HEK293 (cell line): ENCODE measurements around the gene WWOX.

ENCODE experiments used
- CTCF ChIA-PET: fragments of 350-600 bp; formaldehyde crosslinking; extraction: SDS; loops from one replicate; lab custom pipeline; 2021; ENCODE audit warnings: antibody characterized with exemption; lab: Yijun Ruan, JAX
- POLR2A ChIA-PET: fragments of 300-600 bp; formaldehyde crosslinking; extraction: SDS; loops from one replicate; lab custom pipeline; 2020; ENCODE audit warnings: antibody characterized with exemption, inconsistent platforms; lab: Yijun Ruan, JAX
- H3K27ac ChIP-seq: fragments of 200-500 bp; sonication (Bioruptor generic); 2 replicates; pipeline ENCODE4 v1.5.1; 2014; ENCODE audit warnings: low read depth, low read length, control low read depth, inconsistent platforms; ENCODE audit errors: extremely low read depth
- H3K36me3 ChIP-seq, 2 experiments: fragments of 200-500 bp in 1 of 2; sonication (Bioruptor generic) in 1 of 2; 1 replicate in 1 of 2; 2 replicates in 1 of 2; pipeline ENCODE4 v1.5.1; 2014 to 2017; ENCODE audit warnings: inconsistent platforms in 2 of 2, low read length in 2 of 2; ENCODE audit not compliant: control insufficient read depth in 2 of 2, insufficient read depth in 1 of 2
- H3K4me1 ChIP-seq: fragments of 200-500 bp; sonication (Bioruptor generic); 2 replicates; pipeline ENCODE4 v1.5.1; 2014; ENCODE audit warnings: mild to moderate bottlenecking, low read length, inconsistent platforms; ENCODE audit not compliant: control insufficient read depth, insufficient read depth
- H3K4me3 ChIP-seq: 2 replicates; pipeline ENCODE4 v1.5.1; 2011; ENCODE audit warnings: low read depth, mild to moderate bottlenecking, control low read depth, low read length, moderate library complexity
- H3K9me3 ChIP-seq: fragments of 200-500 bp; sonication (Bioruptor generic); 2 replicates; pipeline ENCODE4 v1.5.1; 2014; ENCODE audit warnings: low read depth, low read length, inconsistent platforms; ENCODE audit not compliant: control insufficient read depth, insufficient read depth
- IKZF3 ChIP-seq: fragments of 450-650 bp; IDR thresholded peaks from 2 replicates; pipeline ENCODE4 v1.5.0; 2018; ENCODE audit warnings: missing biosample characterization, mild to moderate bottlenecking, missing genetic modification characterization, moderate library complexity
- KLF9 ChIP-seq: fragments of 450-650 bp; formaldehyde crosslinking; IDR thresholded peaks from 2 replicates; pipeline ENCODE4 v1.5.1; 2016; ENCODE audit warnings: missing biosample characterization, missing genetic modification characterization, low read depth
- MZF1 ChIP-seq: fragments of 450-650 bp; formaldehyde crosslinking; IDR thresholded peaks from 2 replicates; pipeline ENCODE4 v1.5.1; 2017; ENCODE audit warnings: missing biosample characterization, missing genetic modification characterization, borderline replicate concordance
- PRDM1 ChIP-seq: fragments of 450-650 bp; formaldehyde crosslinking; IDR thresholded peaks from 2 replicates; pipeline ENCODE4; 2016; ENCODE audit warnings: missing biosample characterization, missing genetic modification characterization
- PRDM10 ChIP-seq: fragments of 450-650 bp; formaldehyde crosslinking; IDR thresholded peaks from 2 replicates; pipeline ENCODE4 v1.5.1; 2016; ENCODE audit warnings: missing biosample characterization, missing genetic modification characterization
- SALL2 ChIP-seq: fragments of 450-650 bp; formaldehyde crosslinking; IDR thresholded peaks from 2 replicates; pipeline ENCODE4 v1.5.0; 2017; ENCODE audit warnings: missing biosample characterization, mild to moderate bottlenecking, missing genetic modification characterization, borderline replicate concordance
- ZBTB26 ChIP-seq: fragments of 450-650 bp; formaldehyde crosslinking; optimal IDR thresholded peaks from 2 replicates; pipeline ENCODE3; 2016; ENCODE audit warnings: missing biosample characterization, mild to moderate bottlenecking, missing genetic modification characterization
- ZFHX2 ChIP-seq: fragments of 450-650 bp; formaldehyde crosslinking; conservative IDR thresholded peaks from 2 replicates; pipeline ENCODE4 v1.5.1; 2016; ENCODE audit warnings: missing biosample characterization, missing genetic modification characterization
- ZNF132 ChIP-seq: fragments of 450-650 bp; formaldehyde crosslinking; IDR thresholded peaks from 2 replicates; pipeline ENCODE4 v1.5.1; 2017; ENCODE audit warnings: missing biosample characterization, missing genetic modification characterization, borderline replicate concordance
- ZNF146 ChIP-seq: fragments of 450-650 bp; formaldehyde crosslinking; IDR thresholded peaks from 2 replicates; pipeline ENCODE4 v1.5.1; 2016; ENCODE audit warnings: missing biosample characterization, missing genetic modification characterization
- ZNF157 ChIP-seq: fragments of 450-650 bp; formaldehyde crosslinking; IDR thresholded peaks from 2 replicates; pipeline ENCODE4 v1.5.1; 2016; ENCODE audit warnings: missing biosample characterization, missing genetic modification characterization
- ZNF16 ChIP-seq: fragments of 450-650 bp; formaldehyde crosslinking; IDR thresholded peaks from 2 replicates; pipeline ENCODE4 v1.5.1; 2016; ENCODE audit warnings: low read depth, missing biosample characterization, missing genetic modification characterization
- ZNF18 ChIP-seq: fragments of 450-650 bp; formaldehyde crosslinking; IDR thresholded peaks from 2 replicates; pipeline ENCODE4 v1.5.1; 2016; ENCODE audit warnings: missing biosample characterization, missing genetic modification characterization
- ZNF184 ChIP-seq: fragments of 450-650 bp; IDR thresholded peaks from 2 replicates; pipeline ENCODE4 v1.5.1; 2018; ENCODE audit warnings: missing biosample characterization, mild to moderate bottlenecking, missing genetic modification characterization
- ZNF211 ChIP-seq: fragments of 450-650 bp; formaldehyde crosslinking; IDR thresholded peaks from 2 replicates; pipeline ENCODE4 v1.5.1; 2016; ENCODE audit warnings: low read depth, missing biosample characterization, missing genetic modification characterization
- ZNF350 ChIP-seq: fragments of 450-650 bp; formaldehyde crosslinking; IDR thresholded peaks from 2 replicates; pipeline ENCODE4 v1.5.0; 2017; ENCODE audit warnings: missing biosample characterization, mild to moderate bottlenecking, missing genetic modification characterization
- ZNF366 ChIP-seq: fragments of 450-650 bp; formaldehyde crosslinking; conservative IDR thresholded peaks from 2 replicates; pipeline ENCODE4 v1.5.1; 2016; ENCODE audit warnings: missing biosample characterization, missing genetic modification characterization
- ZNF560 ChIP-seq: fragments of 450-650 bp; formaldehyde crosslinking; IDR thresholded peaks from 2 replicates; pipeline ENCODE4 v1.5.1; 2017; ENCODE audit warnings: missing biosample characterization, missing genetic modification characterization, borderline replicate concordance
- ZNF580 ChIP-seq: fragments of 450-650 bp; formaldehyde crosslinking; IDR thresholded peaks from 2 replicates; pipeline ENCODE4 v1.5.1; 2016; ENCODE audit warnings: missing biosample characterization, missing genetic modification characterization
- ZNF645 ChIP-seq: fragments of 450-650 bp; formaldehyde crosslinking; IDR thresholded peaks from 2 replicates; pipeline ENCODE4; 2016; ENCODE audit warnings: missing biosample characterization, missing genetic modification characterization
- ZNF658 ChIP-seq: fragments of 450-650 bp; formaldehyde crosslinking; IDR thresholded peaks from 2 replicates; pipeline ENCODE4; 2016; ENCODE audit warnings: missing biosample characterization, missing genetic modification characterization
- ZNF76 ChIP-seq: fragments of 450-650 bp; formaldehyde crosslinking; IDR thresholded peaks from 2 replicates; pipeline ENCODE4; 2016; ENCODE audit warnings: low read depth, missing biosample characterization, missing genetic modification characterization, borderline replicate concordance
- ZNF785 ChIP-seq: fragments of 450-650 bp; formaldehyde crosslinking; IDR thresholded peaks from 2 replicates; pipeline ENCODE4 v1.5.1; 2016; ENCODE audit warnings: missing biosample characterization, missing genetic modification characterization
- ZNF830 ChIP-seq: fragments of 450-650 bp; IDR thresholded peaks from 2 replicates; pipeline ENCODE4 v1.5.0; 2018; ENCODE audit warnings: missing biosample characterization, missing genetic modification characterization, low read depth, mild to moderate bottlenecking, moderate library complexity
- ZSCAN18 ChIP-seq: fragments of 450-650 bp; formaldehyde crosslinking; IDR thresholded peaks from 2 replicates; pipeline ENCODE4 v1.5.1; 2016; ENCODE audit warnings: missing biosample characterization, missing genetic modification characterization

Gene WWOX

GRCh38 chr16:78750611-78751010 lies 651.2 kb downstream of the WWOX start:
- CTCF ChIA-PET: no interaction called here
- peaks cover 16% of the 10 kb centered on the region for H3K4me1 ChIP-seq
- TF ChIP-seq ZNF16 (no peak), ZNF560 (tag by site-specific recombination) (no peak), ZFHX2 (no peak), ZNF146 (tag by site-specific recombination) (peak; percentile 90), ZNF76 (no peak), ZNF785 (tag by site-specific recombination) (no peak), KLF9 (tag by site-specific recombination) (no peak), SALL2 (no peak), IKZF3 (tag by site-specific recombination) (no peak), ZNF658 (tag by site-specific recombination) (no peak), ZNF132 (tag by site-specific recombination) (no peak), ZNF645 (tag by site-specific recombination) (no peak), MZF1 (peak; percentile 30; the same call in 1 of the 2 replicates), ZNF580 (peak; percentile 76; the same call in 1 of the 2 replicates)
- TF ChIP-seq, all 188 proteins: peak for 3
- POLR2A ChIA-PET: no interaction called here
- Histone ChIP-seq H3K36me3 (no peaks in the 10 kb centered on the region), H3K4me3 (no peak overlapping the region), H3K27ac (no peak overlapping the region), H3K9me3 (no peaks in the 10 kb centered on the region)

- CTCF ChIA-PET: no interaction called here
- no peak overlapping the region for H3K4me3 ChIP-seq
- H3K36me3 ChIP-seq: no peaks in the 10 kb centered on the region
- H3K4me1 ChIP-seq: peaks cover 14% of the 10 kb centered on the region
- TF ChIP-seq ZNF366: peak; percentile 81
- no peak for TF ChIP-seq ZNF830 (tag by site-specific recombination)
- TF ChIP-seq PRDM1 (tag by site-specific recombination): peak; percentile 54; the same call in 1 of the 2 replicates
- no peak overlapping the region for H3K27ac ChIP-seq
- POLR2A ChIA-PET: no interaction called here
- no peaks in the 10 kb centered on the region for H3K9me3 ChIP-seq
Observed at GRCh38 chr16:78751601-78752000, 652.1 kb downstream of the WWOX start.

- Histone ChIP-seq H3K27ac (no peak overlapping the region), H3K4me3 (no peak overlapping the region), H3K4me1 (peaks cover 4% of the 10 kb centered on the region; the same call in 1 of the 2 replicates), H3K9me3 (no peaks in the 10 kb centered on the region), H3K36me3 (no peaks in the 10 kb centered on the region)
- CTCF ChIA-PET: no interaction called here
- POLR2A ChIA-PET: no interaction called here
- TF ChIP-seq ZNF211 (tag by site-specific recombination) (no peak), ZNF350 (no peak), ZBTB26 (no peak), ZNF157 (tag by site-specific recombination) (no peak), PRDM10 (tag by site-specific recombination) (no peak), ZSCAN18 (no peak), ZNF184 (no peak), ZNF18 (tag by site-specific recombination) (no peak)
Observed at GRCh38 chr16:78754713-78755112, 655.3 kb downstream of the WWOX start.
